OCI-LY1 (cell line): ENCODE data around the gene IFNA6.
A peak's percentile ranks its signal among the peaks of the same experiment; 100 is the strongest.

Experiments used
- H2AFZ ChIP-seq: fragments of 200-600 bp; sonication (generic), shearing (Covaris generic); 2 replicates; pipeline ENCODE4 v1.6.0; 2014; ENCODE audit warnings: antibody characterized with exemption, mild to moderate bottlenecking, low read length
- H3F3A ChIP-seq: fragments of 200-600 bp; sonication (generic), shearing (Covaris generic); 2 replicates; pipeline ENCODE4 v1.6.0; 2014; ENCODE audit warnings: mild to moderate bottlenecking, antibody characterized with exemption, low read length, moderate library complexity; ENCODE audit not compliant: insufficient read depth
- H3K27ac ChIP-seq: fragments of 200-600 bp; sonication (generic); 2 replicates; pipeline ENCODE4 v1.5.1; 2014; ENCODE audit warnings: low read length, mixed run types, mild to moderate bottlenecking, low read depth; ENCODE audit not compliant: poor library complexity, severe bottlenecking
- H3K27me3 ChIP-seq: fragments of 200-600 bp; sonication (generic); 2 replicates; pipeline ENCODE4 v1.6.0; 2014; ENCODE audit warnings: antibody characterized with exemption, mild to moderate bottlenecking, low read length, moderate library complexity; ENCODE audit not compliant: insufficient read depth
- H3K36me3 ChIP-seq: fragments of 200-600 bp; sonication (generic); 2 replicates; pipeline ENCODE4 v1.6.1; 2014; ENCODE audit warnings: mild to moderate bottlenecking, antibody characterized with exemption, low read length, moderate library complexity, mixed read lengths; ENCODE audit not compliant: insufficient read depth
- H3K4me1 ChIP-seq: fragments of 200-600 bp; sonication (generic); 2 replicates; pipeline ENCODE4 v1.5.1; 2014; ENCODE audit warnings: mild to moderate bottlenecking, low read length, moderate library complexity; ENCODE audit not compliant: insufficient read depth, severe bottlenecking
- H3K4me2 ChIP-seq: fragments of 200-600 bp; sonication (generic), shearing (Covaris generic); 2 replicates; pipeline ENCODE4 v1.6.1; 2014; ENCODE audit warnings: low read length
- H3K4me3 ChIP-seq: fragments of 200-600 bp; sonication (generic); 2 replicates; pipeline ENCODE4 v1.5.1; 2014; ENCODE audit warnings: low read length, low read depth, mild to moderate bottlenecking, mixed read lengths; ENCODE audit not compliant: poor library complexity, severe bottlenecking
- H3K79me2 ChIP-seq: fragments of 200-600 bp; shearing (Covaris generic); 2 replicates; pipeline ENCODE4 v1.6.1; 2016; ENCODE audit warnings: mixed run types, low read length, mixed read lengths; ENCODE audit not compliant: insufficient read depth
- H3K9ac ChIP-seq: fragments of 200-600 bp; sonication (generic), shearing (Covaris generic); 2 replicates; pipeline ENCODE4 v1.6.1; 2014; ENCODE audit warnings: mild to moderate bottlenecking, low read length, mixed read lengths
- H3K9me2 ChIP-seq: fragments of 200-600 bp; sonication (generic), shearing (Covaris generic); 2 replicates; pipeline ENCODE4 v1.6.1; 2014; ENCODE audit warnings: low read depth, mild to moderate bottlenecking, low read length, mixed read lengths
- H3K9me3 ChIP-seq: fragments of 200-600 bp; shearing (Covaris generic); 2 replicates; pipeline ENCODE4 v1.6.1; 2014; ENCODE audit warnings: low read length, mixed read lengths
- H4K20me1 ChIP-seq: fragments of 200-600 bp; sonication (generic), shearing (Covaris generic); 2 replicates; pipeline ENCODE4 v1.6.0; 2016; ENCODE audit warnings: mild to moderate bottlenecking, low read length; ENCODE audit not compliant: insufficient read depth
- CTCF ChIP-seq: fragments of 200-600 bp; sonication (generic), shearing (Covaris generic); IDR thresholded peaks from 2 replicates; pipeline ENCODE4 v1.5.1; 2017; ENCODE audit warnings: mild to moderate bottlenecking, antibody characterized with exemption, low read length, moderate library complexity, mixed read lengths
- EZH2 ChIP-seq: fragments of 200-600 bp; sonication (generic), shearing (Covaris generic); IDR thresholded peaks from 2 replicates; pipeline ENCODE4 v1.8.0; 2017; ENCODE audit warnings: borderline replicate concordance, mixed run types, mild to moderate bottlenecking, antibody characterized with exemption, low read length, moderate library complexity, mixed read lengths

The IFNA6 gene

GRCh38 chr9:21333226-21333625, 17.5 kb downstream of the IFNA6 start:
- no peaks in the 10 kb centered on the region for H4K20me1 ChIP-seq
- H3K4me1 ChIP-seq, result peaks cover 40% of the 10 kb centered on the region
- no peak overlapping the region for H2AFZ ChIP-seq
- H3F3A ChIP-seq, result no peaks in the 10 kb centered on the region
- TF ChIP-seq EZH2 (no peak), CTCF (no peak)
- no peak overlapping the region for H3K27ac ChIP-seq
- H3K27me3 ChIP-seq, result no peaks in the 10 kb centered on the region
- H3K36me3 ChIP-seq, result 0 out of 2 replicates have a peak, but pooled peaks cover 13% of the 10 kb centered on the region
- H3K9me3 ChIP-seq, result no peaks in the 10 kb centered on the region
- no peak overlapping the region for H3K4me3 ChIP-seq
- 0 out of 2 replicates have a peak overlapping the region, but pooled peaks have one; percentile 91 for H3K4me2 ChIP-seq
- no peak overlapping the region for H3K9ac ChIP-seq
- H3K9me2 ChIP-seq, result no peaks in the 10 kb centered on the region
- no peaks in the 10 kb centered on the region for H3K79me2 ChIP-seq

GRCh38 chr9:21331676-21332402, 18.8 kb downstream of the IFNA6 start:
- H3K79me2 ChIP-seq, result no peaks in the 10 kb centered on the region
- H3K4me3 ChIP-seq, result no peak overlapping the region
- H2AFZ ChIP-seq, result no peak overlapping the region
- no peak overlapping the region for H3K9ac ChIP-seq
- H3K27me3 ChIP-seq, result no peaks in the 10 kb centered on the region
- no peak overlapping the region for H3K27ac ChIP-seq
- H4K20me1 ChIP-seq, result no peaks in the 10 kb centered on the region
- no peaks in the 10 kb centered on the region for H3K9me3 ChIP-seq
- 0 out of 2 replicates have a peak overlapping the region, but pooled peaks have one; percentile 11 for H3K4me2 ChIP-seq
- no peaks in the 10 kb centered on the region for H3K9me2 ChIP-seq
- H3F3A ChIP-seq, result no peaks in the 10 kb centered on the region
- no peak for TF ChIP-seq CTCF
- TF ChIP-seq EZH2, result no peak
- H3K4me1 ChIP-seq, result peaks cover 40% of the 10 kb centered on the region
- H3K36me3 ChIP-seq, result 0 out of 2 replicates have a peak, but pooled peaks cover 13% of the 10 kb centered on the region

- no peaks in the 10 kb centered on the region for H3K27me3 ChIP-seq
- H3K9me3 ChIP-seq, result no peaks in the 10 kb centered on the region
- H3K9ac ChIP-seq, result no peak overlapping the region
- no peaks in the 10 kb centered on the region for H4K20me1 ChIP-seq
- no peak overlapping the region for H3K27ac ChIP-seq
- H3K4me2 ChIP-seq, result no peak overlapping the region
- TF ChIP-seq CTCF (peak; percentile 77; the same call in 1 of the 2 replicates), EZH2 (no peak)
- no peaks in the 10 kb centered on the region for H3K9me2 ChIP-seq
- no peak overlapping the region for H2AFZ ChIP-seq
- H3K79me2 ChIP-seq, result no peaks in the 10 kb centered on the region
- no peak overlapping the region for H3K4me3 ChIP-seq
- no peaks in the 10 kb centered on the region for H3F3A ChIP-seq
- peaks cover 6% of the 10 kb centered on the region; the same call in 1 of the 2 replicates for H3K36me3 ChIP-seq
- peaks cover 5% of the 10 kb centered on the region for H3K4me1 ChIP-seq
Observed at GRCh38 chr9:21326526-21327139, 24.1 kb downstream of the IFNA6 start.
